LNCAP (cell line): ENCODE measurements around the gene RGMA.

Source experiments
- TF ChIP-seq, protein P1 (sequence below): fragments of 450-650 bp; IDR thresholded peaks from 2 replicates; pipeline ENCODE4 v1.5.1; 2017; ENCODE audit warnings: mild to moderate bottlenecking

RGMA gene

DNA sequence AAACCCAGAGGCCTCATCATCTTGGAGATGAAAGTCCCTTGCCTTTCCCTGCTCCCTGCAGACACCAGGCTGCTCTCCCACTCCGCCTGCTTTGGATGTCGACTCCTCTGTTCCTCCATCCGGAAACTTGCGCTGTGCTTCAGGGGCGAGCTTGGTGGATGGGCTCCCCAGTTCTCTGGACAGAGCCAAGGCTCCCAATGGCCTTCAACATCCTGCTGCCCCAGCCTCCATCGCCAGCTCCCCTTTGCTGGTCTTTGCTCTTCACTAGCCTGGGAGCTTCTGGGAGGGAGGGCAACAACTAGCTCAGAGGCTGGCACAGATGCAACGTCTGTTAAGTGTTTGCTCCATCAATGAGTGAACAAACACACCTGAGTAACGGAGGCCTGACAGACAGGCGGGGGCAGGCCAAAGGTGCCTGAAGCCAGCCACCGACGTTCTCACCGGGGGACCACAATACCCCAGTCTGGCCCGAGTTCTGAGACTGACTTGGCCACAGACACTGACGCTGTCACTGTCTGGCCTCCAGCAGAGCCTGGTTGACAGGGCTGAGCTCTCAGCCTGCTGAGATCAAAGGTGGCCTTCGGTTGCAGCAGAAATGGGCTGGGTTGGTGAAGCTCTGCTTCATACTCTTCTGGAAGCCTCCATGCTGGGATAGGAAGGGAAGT is 39.0 kb downstream of the RGMA start:
- TF ChIP-seq, protein P1, sequence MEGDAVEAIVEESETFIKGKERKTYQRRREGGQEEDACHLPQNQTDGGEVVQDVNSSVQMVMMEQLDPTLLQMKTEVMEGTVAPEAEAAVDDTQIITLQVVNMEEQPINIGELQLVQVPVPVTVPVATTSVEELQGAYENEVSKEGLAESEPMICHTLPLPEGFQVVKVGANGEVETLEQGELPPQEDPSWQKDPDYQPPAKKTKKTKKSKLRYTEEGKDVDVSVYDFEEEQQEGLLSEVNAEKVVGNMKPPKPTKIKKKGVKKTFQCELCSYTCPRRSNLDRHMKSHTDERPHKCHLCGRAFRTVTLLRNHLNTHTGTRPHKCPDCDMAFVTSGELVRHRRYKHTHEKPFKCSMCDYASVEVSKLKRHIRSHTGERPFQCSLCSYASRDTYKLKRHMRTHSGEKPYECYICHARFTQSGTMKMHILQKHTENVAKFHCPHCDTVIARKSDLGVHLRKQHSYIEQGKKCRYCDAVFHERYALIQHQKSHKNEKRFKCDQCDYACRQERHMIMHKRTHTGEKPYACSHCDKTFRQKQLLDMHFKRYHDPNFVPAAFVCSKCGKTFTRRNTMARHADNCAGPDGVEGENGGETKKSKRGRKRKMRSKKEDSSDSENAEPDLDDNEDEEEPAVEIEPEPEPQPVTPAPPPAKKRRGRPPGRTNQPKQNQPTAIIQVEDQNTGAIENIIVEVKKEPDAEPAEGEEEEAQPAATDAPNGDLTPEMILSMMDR, result no peak

DNA sequence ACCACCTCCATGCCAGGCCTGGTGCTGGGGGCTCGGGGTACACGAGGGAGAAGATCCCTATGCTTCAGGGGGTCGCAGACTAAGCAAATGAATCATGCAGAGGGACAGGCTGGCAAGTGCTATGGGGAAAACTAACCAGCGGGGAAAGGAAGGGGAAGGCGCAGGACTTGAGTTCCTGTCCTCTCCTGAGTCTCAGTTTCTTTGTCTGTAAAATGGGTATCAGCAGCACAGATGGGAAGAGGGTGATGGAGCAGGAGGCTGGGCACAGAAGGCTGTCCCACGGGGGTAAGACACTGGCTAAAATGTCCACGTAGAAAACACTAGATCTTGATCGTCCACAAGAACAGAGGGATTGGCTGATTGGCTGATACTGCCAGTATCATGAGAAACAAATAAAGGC is 39.8 kb downstream of the RGMA start:
- TF ChIP-seq, protein P1, result no peak

DNA sequence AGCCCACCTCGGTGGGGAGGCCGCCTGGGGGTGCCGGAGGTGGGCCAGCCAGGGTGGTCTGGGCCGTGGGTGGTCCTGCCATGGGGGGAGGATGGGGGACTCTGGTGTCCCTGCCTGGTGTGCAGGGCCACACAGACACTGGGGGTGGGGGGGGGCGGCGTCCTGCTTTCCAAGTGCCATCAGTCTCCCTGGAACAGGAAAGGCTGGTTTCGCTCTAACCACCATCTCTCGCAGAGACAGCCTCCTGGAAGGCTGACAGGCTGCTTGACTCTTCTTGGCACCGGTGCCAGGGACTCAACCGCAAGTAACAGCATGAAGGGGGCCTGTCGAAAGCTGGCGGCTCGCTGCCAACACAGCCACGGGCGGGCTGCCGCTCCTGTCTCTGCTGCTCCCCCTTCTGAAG is 40.3 kb downstream of the RGMA start:
- TF ChIP-seq, protein P1, result no peak

DNA sequence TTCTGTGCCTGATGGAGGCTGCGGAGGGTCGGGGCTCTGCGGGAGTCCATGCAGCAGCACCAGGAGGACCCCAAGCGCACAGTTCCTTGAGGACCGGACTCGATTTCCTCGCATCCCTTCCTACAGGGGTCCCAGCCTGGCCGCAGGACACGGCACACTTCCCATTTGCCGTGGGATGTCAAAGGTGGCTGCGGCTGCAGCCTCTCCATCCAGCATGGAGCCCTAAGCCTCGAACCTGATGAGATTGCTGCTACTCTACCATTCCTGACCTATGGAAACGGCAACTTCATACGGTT is 40.6 kb downstream of the RGMA start:
- TF ChIP-seq, protein P1, result no peak

DNA sequence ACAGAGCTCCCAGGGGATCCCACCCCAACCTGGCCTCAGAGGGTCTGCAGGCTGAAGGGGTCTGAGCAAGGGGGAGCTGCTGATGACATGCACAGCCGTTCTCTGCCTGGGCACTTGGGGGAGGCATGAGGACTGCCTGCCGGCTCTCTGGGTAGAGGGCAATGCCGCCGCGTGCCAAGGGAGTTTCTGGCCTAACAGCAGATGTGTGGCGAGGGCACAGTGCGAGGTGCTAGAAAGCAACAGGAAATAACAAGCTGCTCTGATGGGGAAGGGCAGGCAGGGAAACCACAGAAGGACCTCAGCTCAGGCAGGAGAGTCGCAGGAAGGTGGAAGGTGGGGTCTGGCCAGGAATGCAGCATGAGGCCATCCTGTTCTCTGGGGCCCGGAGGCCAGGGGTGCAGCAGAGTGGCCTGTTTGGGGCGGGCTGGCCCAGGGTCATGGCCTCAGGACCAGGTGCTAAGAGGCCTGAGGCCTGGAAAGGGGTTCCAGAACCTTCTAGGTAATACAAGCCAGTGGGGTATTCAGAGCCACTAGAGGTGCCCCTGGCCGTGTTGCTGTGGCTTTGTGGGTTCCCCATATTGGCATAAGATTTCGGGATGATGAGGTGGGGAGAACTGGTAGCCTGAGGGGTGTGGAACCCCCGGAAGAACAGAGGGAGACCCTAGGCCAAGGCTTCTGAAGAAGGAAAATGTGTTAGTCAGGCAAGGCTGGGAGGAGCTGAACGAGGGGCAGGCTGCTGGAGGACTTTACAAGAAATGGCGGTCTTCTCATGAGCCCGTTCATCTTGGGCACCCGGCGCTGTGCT is 41.2 kb downstream of the RGMA start:
- TF ChIP-seq, protein P1, result no peak

DNA sequence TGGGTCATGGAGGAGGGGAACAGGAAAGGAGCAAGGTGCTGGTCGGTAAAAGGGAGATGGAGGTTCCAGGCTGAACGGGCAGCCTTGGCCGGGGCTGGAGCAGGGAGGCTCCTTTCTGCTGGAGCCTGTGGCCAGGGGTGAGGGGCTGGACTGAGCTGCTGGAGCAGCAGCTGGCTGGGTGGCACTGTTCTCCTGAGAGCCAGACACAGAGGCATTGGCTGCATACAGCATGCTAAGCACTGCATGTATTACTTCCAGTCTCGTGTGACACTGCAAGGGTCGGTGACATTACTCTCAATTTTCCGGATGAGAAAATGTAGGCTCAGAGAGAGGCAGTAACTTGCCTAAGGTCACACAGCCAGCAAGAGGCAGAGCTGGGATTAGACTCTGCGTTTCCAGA is 42.3 kb downstream of the RGMA start:
- TF ChIP-seq, protein P1, result no peak

DNA sequence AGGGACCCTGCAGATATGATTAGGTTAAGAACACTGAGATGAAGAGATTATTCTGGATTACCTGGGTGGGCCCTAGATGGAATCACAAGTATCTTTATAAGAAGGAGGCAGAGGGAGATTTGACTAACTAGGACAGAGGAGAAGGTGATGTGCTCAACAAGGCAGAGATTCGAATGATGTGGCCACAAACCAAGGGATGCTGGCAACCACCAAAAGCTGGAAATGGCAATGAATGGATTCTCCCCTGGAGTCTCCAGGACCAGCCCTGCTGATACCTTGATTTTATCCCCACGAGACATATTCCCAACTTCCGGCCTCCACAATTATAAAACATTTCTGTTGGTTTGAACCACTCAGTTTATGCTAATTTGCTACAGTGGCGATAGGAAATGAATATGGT is 42.9 kb downstream of the RGMA start:
- TF ChIP-seq, protein P1, result no peak
